H9 (cell line): ENCODE data around the gene RBFOX2. TPM values are rescaled to one million over a fixed set of nuclear protein-coding genes. Genes with fewer than 3 reads are reported as not detected.

ENCODE experiments used
- DNase-seq: peaks from one replicate; pipeline ENCODE4 v3.0.0-alpha.2; 2017
- H2AFZ ChIP-seq: one replicate; pipeline ENCODE4 v1.6.1; 2013; ENCODE audit warnings: mild to moderate bottlenecking, low read length, control low read depth, moderate library complexity
- H2AK5ac ChIP-seq: 2 replicates; pipeline ENCODE4 v1.6.1; 2013; ENCODE audit warnings: low read length, control low read depth, mixed read lengths; ENCODE audit not compliant: insufficient read length
- H2BK120ac ChIP-seq: one replicate; pipeline ENCODE4 v1.6.1; 2013; ENCODE audit warnings: low read depth, mild to moderate bottlenecking, low read length, control low read depth, inconsistent platforms; ENCODE audit not compliant: poor library complexity, severe bottlenecking
- H2BK12ac ChIP-seq: 2 replicates; pipeline ENCODE4 v1.6.1; 2013; ENCODE audit warnings: low read length, control low read depth, mixed read lengths, low read depth; ENCODE audit not compliant: insufficient read length
- H2BK15ac ChIP-seq: 2 replicates; pipeline ENCODE4 v1.6.1; 2013; ENCODE audit warnings: low read depth, low read length, control low read depth
- H2BK20ac ChIP-seq: one replicate; pipeline ENCODE4 v1.6.1; 2013; ENCODE audit warnings: low read depth, mild to moderate bottlenecking, low read length, control low read depth, inconsistent platforms; ENCODE audit not compliant: poor library complexity, severe bottlenecking
- H2BK5ac ChIP-seq: 2 replicates; pipeline ENCODE4 v1.6.1; 2013; ENCODE audit warnings: low read length, control low read depth, mixed read lengths; ENCODE audit not compliant: insufficient read length
- H3K14ac ChIP-seq: 2 replicates; pipeline ENCODE4 v1.6.1; 2013; ENCODE audit warnings: low read length, control low read depth; ENCODE audit not compliant: insufficient read depth
- H3K18ac ChIP-seq: 2 replicates; pipeline ENCODE4 v1.6.1; 2013; ENCODE audit warnings: low read depth, mild to moderate bottlenecking, mixed read lengths, low read length, control low read depth; ENCODE audit not compliant: insufficient read length
- H3K23ac ChIP-seq: 2 replicates; pipeline ENCODE4 v1.6.1; 2013; ENCODE audit warnings: low read length, control low read depth, mixed read lengths, low read depth; ENCODE audit not compliant: insufficient read length
- H3K23me2 ChIP-seq: 2 replicates; pipeline ENCODE4 v1.6.1; 2013; ENCODE audit warnings: low read depth, mild to moderate bottlenecking, mixed read lengths, low read length, control low read depth; ENCODE audit not compliant: insufficient read length, poor library complexity, severe bottlenecking
- H3K27ac ChIP-seq: 2 replicates; pipeline ENCODE4 v1.5.1; 2013; ENCODE audit warnings: low read length, control low read depth, mixed read lengths, low read depth; ENCODE audit not compliant: insufficient read length
- H3K27me3 ChIP-seq: 2 replicates; pipeline ENCODE4 v1.6.1; 2013; ENCODE audit warnings: low read length, control low read depth, inconsistent platforms; ENCODE audit not compliant: insufficient read depth
- H3K4ac ChIP-seq: 2 replicates; pipeline ENCODE4 v1.6.1; 2013; ENCODE audit warnings: low read depth, mild to moderate bottlenecking, control low read depth, inconsistent platforms, low read length, moderate library complexity
- H3K4me1 ChIP-seq: 2 replicates; pipeline ENCODE4 v1.6.1; 2013; ENCODE audit warnings: low read length, control low read depth, inconsistent platforms; ENCODE audit not compliant: insufficient read depth
- H3K4me2 ChIP-seq: 2 replicates; pipeline ENCODE4 v1.6.1; 2013; ENCODE audit warnings: low read length, control low read depth, mixed read lengths; ENCODE audit not compliant: insufficient read length, insufficient read depth
- H3K56ac ChIP-seq: 2 replicates; pipeline ENCODE4 v1.6.1; 2013; ENCODE audit warnings: low read depth, mild to moderate bottlenecking, mixed read lengths, low read length, control low read depth; ENCODE audit not compliant: insufficient read length
- H3K79me1 ChIP-seq: 2 replicates; pipeline ENCODE4 v1.6.1; 2013; ENCODE audit warnings: low read depth, mild to moderate bottlenecking, moderate library complexity, low read length, control low read depth, inconsistent platforms; ENCODE audit not compliant: insufficient read depth, poor library complexity, severe bottlenecking
- H3K79me2 ChIP-seq: 2 replicates; pipeline ENCODE4 v1.6.1; 2013; ENCODE audit warnings: low read length, control low read depth, inconsistent platforms; ENCODE audit not compliant: insufficient read depth
- H3K9ac ChIP-seq: 2 replicates; pipeline ENCODE4 v1.6.1; 2013; ENCODE audit warnings: low read length, control low read depth, mixed read lengths; ENCODE audit not compliant: insufficient read length; ENCODE audit errors: extremely low read depth
- H3K9me3 ChIP-seq: one replicate; pipeline ENCODE4 v1.6.1; 2013; ENCODE audit warnings: low read depth, low read length, inconsistent platforms; ENCODE audit not compliant: control insufficient read depth
- H3T11ph ChIP-seq: one replicate; pipeline ENCODE4 v1.6.1; 2013; ENCODE audit warnings: mild to moderate bottlenecking, low read length, control low read depth, inconsistent platforms
- H4K20me1 ChIP-seq: one replicate; pipeline ENCODE4 v1.6.1; 2013; ENCODE audit not compliant: control insufficient read depth, insufficient read length, insufficient read depth
- H4K5ac ChIP-seq: 2 replicates; pipeline ENCODE4 v1.6.1; 2013; ENCODE audit warnings: low read depth, mild to moderate bottlenecking, mixed read lengths, low read length, control low read depth; ENCODE audit not compliant: insufficient read length
- H4K8ac ChIP-seq: replicated peaks from 2 replicates; pipeline ENCODE4 v1.6.1; 2013; ENCODE audit warnings: low read length, control low read depth, mixed read lengths, low read depth; ENCODE audit not compliant: insufficient read length
- H4K91ac ChIP-seq: 2 replicates; pipeline ENCODE4 v1.6.1; 2013; ENCODE audit warnings: low read depth, mild to moderate bottlenecking, moderate library complexity, mixed read lengths, low read length, control low read depth; ENCODE audit not compliant: insufficient read length
- H3K27ac Mint-ChIP-seq, 3 experiments: 2 replicates in 2 of 3; 3 replicates in 1 of 3; pipeline ENCODE4 v1.8.0; 2020 to 2021; ENCODE audit warnings: mixed read lengths in 3 of 3, mild to moderate bottlenecking in 1 of 3, moderate library complexity in 1 of 3
- H3K27me3 Mint-ChIP-seq: 2 replicates; pipeline ENCODE4 v1.8.0; 2021; ENCODE audit warnings: low read depth, mild to moderate bottlenecking, moderate library complexity, mixed read lengths
- H3K36me3 Mint-ChIP-seq, 3 experiments: 2 replicates in 2 of 3; 3 replicates in 1 of 3; pipeline ENCODE4 v1.8.0; 2020 to 2021; ENCODE audit warnings: low read depth in 3 of 3, mixed read lengths in 3 of 3; ENCODE audit not compliant: insufficient read depth in 1 of 3
- H3K4me1 Mint-ChIP-seq, 2 experiments: 2 replicates each; pipeline ENCODE4 v1.8.0; 2020; ENCODE audit warnings: mixed read lengths in 2 of 2
- H3K4me3 Mint-ChIP-seq, 2 experiments: 2 replicates in 1 of 2; 3 replicates in 1 of 2; pipeline ENCODE4 v1.8.0; 2020 to 2021; ENCODE audit warnings: mild to moderate bottlenecking in 2 of 2, mixed read lengths in 2 of 2, moderate library complexity in 1 of 2
- H3K9me3 Mint-ChIP-seq, 2 experiments: 2 replicates in 1 of 2; 3 replicates in 1 of 2; pipeline ENCODE4 v1.8.0; 2020; ENCODE audit warnings: mild to moderate bottlenecking in 2 of 2, mixed read lengths in 2 of 2, moderate library complexity in 1 of 2
- WGBS: extraction: QIAGEN DNeasy Blood & Tissue Kit; methylation state at CpG from one replicate; pipeline ENCODE4 v1.1.7; 2013; ENCODE audit warnings: missing lambda C conversion rate, low lambda C conversion rate, mixed read lengths; ENCODE audit not compliant: insufficient read length; ENCODE audit errors: extremely low coverage; 5-methylcytosine and 5-hydroxymethylcytosine counted together
- total RNA-seq: library from RNA; stranded (reverse); gene quantifications from 2 replicates; pipeline ENCODE4 v1.2.1, GENCODE V29; 2021
- TF ChIP-seq, protein P1 (sequence below): fragments of 200-600 bp; sonication (generic); conservative IDR thresholded peaks from 3 replicates; pipeline ENCODE4 v1.8.0; 2021; ENCODE audit warnings: antibody characterized with exemption, mild to moderate bottlenecking

The RBFOX2 gene
- total RNA-seq, 1 experiment from 2014 or later: 84.7 TPM

DNA sequence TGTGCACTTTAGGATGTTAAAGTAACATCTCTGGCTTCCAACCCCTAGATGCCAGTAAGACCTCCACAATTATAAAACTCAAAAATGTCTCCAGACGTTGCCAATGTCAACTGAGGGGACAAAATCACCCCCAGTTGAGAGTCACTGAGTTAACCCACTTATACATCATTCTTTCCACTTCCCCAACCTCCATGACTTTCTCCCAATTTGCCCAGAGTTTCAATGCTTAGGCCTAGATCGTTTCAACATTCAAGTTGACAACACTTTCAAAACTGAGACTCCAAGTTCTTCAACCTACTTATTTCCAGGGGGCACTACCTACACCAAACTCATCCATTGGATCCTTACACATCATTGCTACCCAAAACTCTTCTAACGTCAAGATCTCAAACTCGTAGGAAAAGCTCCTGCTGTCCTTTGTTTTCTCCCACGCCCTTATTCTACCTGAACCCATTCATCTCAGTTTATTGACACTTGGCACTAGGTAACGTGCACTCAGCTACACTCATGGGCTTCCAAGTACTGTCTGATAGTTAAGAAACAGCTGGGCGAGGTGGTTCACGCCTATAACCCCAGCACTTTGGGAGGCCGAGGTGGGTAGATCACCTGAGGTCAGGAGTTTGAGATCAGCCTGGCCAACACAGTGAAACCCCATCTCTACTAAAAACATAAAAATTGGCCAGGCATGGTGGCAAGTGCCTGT, 24.5 kb downstream of the RBFOX2 start:
- H3K79me2 ChIP-seq: peaks cover 12% of the 10 kb centered on the region; the same call in 1 of the 2 replicates
- H3K23me2 ChIP-seq: no peaks in the 10 kb centered on the region
- no peak overlapping the region for H3K14ac ChIP-seq
- H2BK120ac ChIP-seq: no peak overlapping the region
- no peaks in the 10 kb centered on the region for H3K27me3 ChIP-seq
- H2AFZ ChIP-seq: no peak overlapping the region
- no peak overlapping the region for H4K8ac ChIP-seq
- no peaks in the 10 kb centered on the region for H4K20me1 ChIP-seq
- no peaks in the 10 kb centered on the region for H3K9me3 ChIP-seq
- H2BK12ac ChIP-seq: no peak overlapping the region
- H3K56ac ChIP-seq: no peak overlapping the region
- Mint-ChIP-seq H3K4me3 (no peak overlapping the region), H3K9me3 (no peaks in the 10 kb centered on the region), H3K4me1 (peaks cover 8 to 11% of the 10 kb centered on the region in 2 experiments), H3K27ac (no peak overlapping the region), H3K27me3 (no peaks in the 10 kb centered on the region), H3K36me3 (no peaks in the 10 kb centered on the region)
- H3T11ph ChIP-seq: no peak overlapping the region
- H3K79me1 ChIP-seq: peaks cover under 1% of the 10 kb centered on the region
- no peak overlapping the region for H3K27ac ChIP-seq
- no peak for DNase-seq
- H3K18ac ChIP-seq: no peak overlapping the region
- no peak overlapping the region for H3K4me2 ChIP-seq
- no peak overlapping the region for H4K5ac ChIP-seq
- no peak overlapping the region for H2BK15ac ChIP-seq
- TF ChIP-seq, protein P1, sequence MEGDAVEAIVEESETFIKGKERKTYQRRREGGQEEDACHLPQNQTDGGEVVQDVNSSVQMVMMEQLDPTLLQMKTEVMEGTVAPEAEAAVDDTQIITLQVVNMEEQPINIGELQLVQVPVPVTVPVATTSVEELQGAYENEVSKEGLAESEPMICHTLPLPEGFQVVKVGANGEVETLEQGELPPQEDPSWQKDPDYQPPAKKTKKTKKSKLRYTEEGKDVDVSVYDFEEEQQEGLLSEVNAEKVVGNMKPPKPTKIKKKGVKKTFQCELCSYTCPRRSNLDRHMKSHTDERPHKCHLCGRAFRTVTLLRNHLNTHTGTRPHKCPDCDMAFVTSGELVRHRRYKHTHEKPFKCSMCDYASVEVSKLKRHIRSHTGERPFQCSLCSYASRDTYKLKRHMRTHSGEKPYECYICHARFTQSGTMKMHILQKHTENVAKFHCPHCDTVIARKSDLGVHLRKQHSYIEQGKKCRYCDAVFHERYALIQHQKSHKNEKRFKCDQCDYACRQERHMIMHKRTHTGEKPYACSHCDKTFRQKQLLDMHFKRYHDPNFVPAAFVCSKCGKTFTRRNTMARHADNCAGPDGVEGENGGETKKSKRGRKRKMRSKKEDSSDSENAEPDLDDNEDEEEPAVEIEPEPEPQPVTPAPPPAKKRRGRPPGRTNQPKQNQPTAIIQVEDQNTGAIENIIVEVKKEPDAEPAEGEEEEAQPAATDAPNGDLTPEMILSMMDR: no peak
- H3K23ac ChIP-seq: no peak overlapping the region
- H2BK5ac ChIP-seq: no peak overlapping the region
- no CpG with 5 or more reads among the region's 9 CpGs for WGBS
- no peak overlapping the region for H3K9ac ChIP-seq
- H4K91ac ChIP-seq: no peak overlapping the region
- no peak overlapping the region for H3K4ac ChIP-seq
- no peaks in the 10 kb centered on the region for H3K4me1 ChIP-seq
- H2BK20ac ChIP-seq: no peak overlapping the region
- H2AK5ac ChIP-seq: no peak overlapping the region
